ENCODE data around the gene TSPAN14. TPM values are rescaled to one million over a fixed set of nuclear protein-coding genes. Genes with fewer than 3 reads are reported as not detected.
"Not testable (repeated sequence)": the region's sequence is repeated elsewhere in the genome, so short reads cannot be mapped to it uniquely, and the experiment has no call there.

TSPAN14 gene
- total RNA-seq, 1 donor from 2014 or later: 21.1 TPM

DNA sequence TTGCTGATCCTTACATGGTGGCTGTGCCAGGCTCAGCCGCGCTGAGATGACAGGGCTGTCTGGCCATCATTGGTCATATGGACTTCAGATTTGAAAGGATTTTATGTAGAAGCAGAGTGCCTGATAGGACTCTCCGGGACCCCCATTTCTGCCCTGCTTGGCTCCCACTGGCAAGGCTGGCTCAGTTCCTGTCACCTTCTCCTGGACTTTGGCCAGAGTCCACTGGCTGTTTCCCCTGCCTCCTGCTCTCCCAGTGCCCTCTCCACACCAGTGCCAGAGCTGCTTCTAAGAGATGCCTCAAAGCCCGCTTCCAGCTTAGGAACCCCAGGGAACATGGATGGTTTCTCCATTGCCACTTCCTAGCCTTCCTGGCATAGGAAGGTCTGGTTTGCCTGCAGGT, 78.5 kb downstream of the TSPAN14 start:
- H3K4me3 ChIP-seq (ENCODE audit: low read depth, low read length): no peak overlapping the region
- no peak for FAIRE-seq
- TF ChIP-seq, protein P1, sequence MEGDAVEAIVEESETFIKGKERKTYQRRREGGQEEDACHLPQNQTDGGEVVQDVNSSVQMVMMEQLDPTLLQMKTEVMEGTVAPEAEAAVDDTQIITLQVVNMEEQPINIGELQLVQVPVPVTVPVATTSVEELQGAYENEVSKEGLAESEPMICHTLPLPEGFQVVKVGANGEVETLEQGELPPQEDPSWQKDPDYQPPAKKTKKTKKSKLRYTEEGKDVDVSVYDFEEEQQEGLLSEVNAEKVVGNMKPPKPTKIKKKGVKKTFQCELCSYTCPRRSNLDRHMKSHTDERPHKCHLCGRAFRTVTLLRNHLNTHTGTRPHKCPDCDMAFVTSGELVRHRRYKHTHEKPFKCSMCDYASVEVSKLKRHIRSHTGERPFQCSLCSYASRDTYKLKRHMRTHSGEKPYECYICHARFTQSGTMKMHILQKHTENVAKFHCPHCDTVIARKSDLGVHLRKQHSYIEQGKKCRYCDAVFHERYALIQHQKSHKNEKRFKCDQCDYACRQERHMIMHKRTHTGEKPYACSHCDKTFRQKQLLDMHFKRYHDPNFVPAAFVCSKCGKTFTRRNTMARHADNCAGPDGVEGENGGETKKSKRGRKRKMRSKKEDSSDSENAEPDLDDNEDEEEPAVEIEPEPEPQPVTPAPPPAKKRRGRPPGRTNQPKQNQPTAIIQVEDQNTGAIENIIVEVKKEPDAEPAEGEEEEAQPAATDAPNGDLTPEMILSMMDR (IDR thresholded peaks at IDR 0.05; ENCODE audit: insufficient read depth, low read length, severe bottlenecking): no peak
- no peaks in the 10 kb centered on the region for H3K36me3 ChIP-seq (ENCODE audit: control insufficient read depth, insufficient read depth, low read length)
- H3K27me3 ChIP-seq (ENCODE audit: control insufficient read depth, insufficient read depth, low read length): no peaks in the 10 kb centered on the region
- DNase-seq (ENCODE audit: low read depth): no peak

DNA sequence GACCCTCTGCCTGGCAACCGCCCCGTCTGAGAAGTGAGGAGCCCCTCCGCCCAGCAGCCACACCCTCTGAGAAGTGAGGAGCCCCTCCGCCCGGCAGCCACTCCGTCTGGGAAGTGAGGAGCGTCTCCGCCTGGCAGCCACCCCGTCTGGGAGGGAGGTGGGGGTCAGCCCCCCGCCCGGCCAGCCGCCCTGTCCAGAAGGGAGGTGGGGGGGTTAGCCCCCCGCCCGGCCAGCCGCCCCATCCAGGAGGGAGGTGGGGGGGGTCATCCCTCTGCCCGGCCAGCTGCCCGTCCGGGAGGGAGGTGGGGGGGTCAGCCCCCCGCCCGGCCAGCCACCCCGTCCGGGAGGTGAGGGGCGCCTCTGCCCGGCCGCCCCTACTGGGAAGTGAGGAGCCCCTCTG, 79.9 kb downstream of the TSPAN14 start:
- not testable (repeated sequence) for H3K27me3 ChIP-seq (ENCODE audit: control insufficient read depth, insufficient read depth, low read length); DNase-seq (ENCODE audit: low read depth); H3K36me3 ChIP-seq (ENCODE audit: control insufficient read depth, insufficient read depth, low read length); FAIRE-seq; H3K4me3 ChIP-seq (ENCODE audit: low read depth, low read length)

DNA sequence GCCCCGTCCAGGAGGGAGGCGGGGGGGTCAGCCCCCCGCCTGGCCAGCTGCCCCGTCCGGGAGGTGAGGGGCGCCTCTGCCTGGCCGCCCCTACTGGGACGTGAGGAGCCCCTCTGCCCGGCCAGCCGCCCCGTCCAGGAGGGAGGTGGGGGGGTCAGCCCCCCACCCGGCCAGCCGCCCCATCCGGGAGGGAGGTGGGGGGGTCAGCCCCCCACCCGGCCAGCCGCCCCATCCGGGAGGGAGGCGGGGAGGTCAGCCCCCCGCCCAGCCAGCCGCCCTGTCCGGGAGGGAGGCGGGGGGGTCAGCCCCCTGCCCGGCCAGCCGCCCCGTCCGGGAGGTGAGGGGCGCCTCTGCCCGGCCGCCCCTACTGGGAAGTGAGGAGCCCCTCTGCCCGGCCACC, 80.5 kb downstream of the TSPAN14 start:
- not testable (repeated sequence) for FAIRE-seq; H3K36me3 ChIP-seq (ENCODE audit: control insufficient read depth, insufficient read depth, low read length); H3K27me3 ChIP-seq (ENCODE audit: control insufficient read depth, insufficient read depth, low read length); DNase-seq (ENCODE audit: low read depth); H3K4me3 ChIP-seq (ENCODE audit: low read depth, low read length)

DNA sequence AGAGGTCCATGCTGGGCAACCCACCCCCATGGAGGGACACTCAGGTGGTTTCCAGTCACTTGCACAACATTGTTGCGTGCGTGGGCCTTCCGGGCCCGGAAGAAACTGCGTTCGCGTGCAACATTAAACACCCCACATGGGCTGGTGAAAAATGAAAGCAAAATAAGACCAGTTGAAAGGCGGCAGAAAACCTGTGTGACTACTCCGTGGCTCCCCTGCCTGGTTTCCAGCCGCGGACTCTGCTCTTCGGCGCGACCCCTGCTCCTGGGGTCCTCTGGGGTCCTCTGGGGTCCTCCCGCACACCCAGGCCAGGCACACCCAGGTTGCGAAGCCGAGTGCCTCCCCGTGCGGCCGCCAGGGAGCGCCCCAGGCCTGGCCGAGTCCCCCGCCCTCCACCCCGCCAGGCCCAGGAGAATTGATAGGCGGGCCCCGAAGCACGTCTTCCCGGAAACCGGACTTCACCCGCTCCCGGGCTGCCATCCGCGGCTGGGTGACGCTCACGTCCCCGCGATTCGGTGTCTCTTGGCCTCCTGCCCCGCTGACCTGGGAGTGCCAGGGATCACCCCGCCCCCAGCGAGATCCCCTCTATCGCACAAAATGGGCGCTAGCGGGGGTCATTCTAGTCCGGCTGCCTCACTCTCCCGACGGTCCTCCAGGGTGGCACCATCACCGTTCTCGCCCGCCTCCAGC, 81.7 kb downstream of the TSPAN14 start:
- FAIRE-seq (no peak), DNase-seq (ENCODE audit: low read depth) (peak; percentile 37)
- Histone ChIP-seq H3K4me3 (ENCODE audit: low read depth, low read length) (peak overlapping the region; percentile 38), H3K36me3 (ENCODE audit: control insufficient read depth, insufficient read depth, low read length) (no peaks in the 10 kb centered on the region), H3K27me3 (ENCODE audit: control insufficient read depth, insufficient read depth, low read length) (no peaks in the 10 kb centered on the region)
- TF ChIP-seq, protein P1 (IDR thresholded peaks at IDR 0.05; ENCODE audit: insufficient read depth, low read length, severe bottlenecking): peak; percentile 88

GRCh38 chr10:80536361-80536835, 82.3 kb downstream of the TSPAN14 start:
- TF ChIP-seq, protein P1 (IDR thresholded peaks at IDR 0.05; ENCODE audit: insufficient read depth, low read length, severe bottlenecking): no peak
- H3K4me3 ChIP-seq (ENCODE audit: low read depth, low read length): peak overlapping the region; percentile 38
- no peak for FAIRE-seq
- H3K27me3 ChIP-seq (ENCODE audit: control insufficient read depth, insufficient read depth, low read length): no peaks in the 10 kb centered on the region
- no peak for DNase-seq (ENCODE audit: low read depth)
- H3K36me3 ChIP-seq (ENCODE audit: control insufficient read depth, insufficient read depth, low read length): no peaks in the 10 kb centered on the region

DNA sequence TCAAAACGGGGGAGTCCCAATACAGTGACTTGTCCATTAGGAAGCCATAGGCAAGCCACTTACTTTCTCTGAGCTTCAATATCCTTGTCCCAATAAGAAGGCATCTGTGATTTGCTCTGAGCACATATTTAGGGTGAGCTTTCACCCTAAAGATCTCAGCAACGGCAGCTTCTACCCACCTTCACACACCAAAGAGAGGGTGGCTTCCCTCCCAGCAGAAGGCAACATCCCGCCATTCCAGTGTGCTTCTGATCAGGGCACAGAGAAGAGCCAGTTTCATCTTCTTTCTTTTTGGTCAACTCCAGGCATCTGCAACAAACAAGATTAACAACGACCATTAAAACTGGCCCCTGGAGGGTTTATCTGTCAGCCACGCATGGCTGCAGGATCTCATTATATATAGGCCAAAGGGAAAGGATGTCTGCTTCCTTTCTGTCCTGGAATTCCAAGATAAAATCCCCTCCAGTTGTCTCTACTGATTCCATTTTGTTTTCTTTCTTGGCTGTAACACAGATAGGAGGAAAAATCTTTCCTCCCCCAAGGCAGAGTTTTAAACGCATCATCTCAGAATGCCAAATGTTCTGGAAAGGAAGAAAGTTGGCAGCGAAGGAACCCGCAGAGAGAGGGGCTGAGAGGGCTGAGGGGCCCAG, 83.1 kb downstream of the TSPAN14 start:
- no peaks in the 10 kb centered on the region for H3K36me3 ChIP-seq (ENCODE audit: control insufficient read depth, insufficient read depth, low read length)
- no peaks in the 10 kb centered on the region for H3K27me3 ChIP-seq (ENCODE audit: control insufficient read depth, insufficient read depth, low read length)
- H3K4me3 ChIP-seq (ENCODE audit: low read depth, low read length): no peak overlapping the region
- DNase-seq (ENCODE audit: low read depth): no peak
- FAIRE-seq: no peak
- TF ChIP-seq, protein P1 (IDR thresholded peaks at IDR 0.05; ENCODE audit: insufficient read depth, low read length, severe bottlenecking): no peak

Data from bronchial epithelial cell (primary cell).